ENCODE results near the gene WASF2.
"Not testable (repeated sequence)": the region's sequence is repeated elsewhere in the genome, so short reads cannot be mapped to it uniquely, and the experiment has no call there.

The WASF2 gene

DNA sequence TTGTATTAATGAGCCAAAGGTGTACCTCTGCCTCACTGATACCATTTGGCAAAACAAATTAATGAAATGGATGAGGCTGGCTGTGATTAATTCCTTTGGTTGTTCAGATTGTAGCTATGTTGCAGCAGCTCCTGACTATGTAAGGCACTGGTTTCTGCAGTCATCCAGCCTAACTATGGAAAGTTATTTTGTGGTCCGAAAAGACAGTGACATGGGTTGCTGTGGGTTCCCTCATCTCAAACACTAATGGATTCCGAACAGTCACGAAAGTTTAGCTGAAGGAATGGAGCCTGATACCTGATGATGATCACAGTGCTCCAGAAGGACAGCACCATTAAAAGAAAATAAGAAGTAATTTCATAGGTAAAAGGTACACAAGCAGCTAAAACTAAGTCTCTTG, 42.6 kb downstream of the WASF2 start:
- DNase-seq = no peak

DNA sequence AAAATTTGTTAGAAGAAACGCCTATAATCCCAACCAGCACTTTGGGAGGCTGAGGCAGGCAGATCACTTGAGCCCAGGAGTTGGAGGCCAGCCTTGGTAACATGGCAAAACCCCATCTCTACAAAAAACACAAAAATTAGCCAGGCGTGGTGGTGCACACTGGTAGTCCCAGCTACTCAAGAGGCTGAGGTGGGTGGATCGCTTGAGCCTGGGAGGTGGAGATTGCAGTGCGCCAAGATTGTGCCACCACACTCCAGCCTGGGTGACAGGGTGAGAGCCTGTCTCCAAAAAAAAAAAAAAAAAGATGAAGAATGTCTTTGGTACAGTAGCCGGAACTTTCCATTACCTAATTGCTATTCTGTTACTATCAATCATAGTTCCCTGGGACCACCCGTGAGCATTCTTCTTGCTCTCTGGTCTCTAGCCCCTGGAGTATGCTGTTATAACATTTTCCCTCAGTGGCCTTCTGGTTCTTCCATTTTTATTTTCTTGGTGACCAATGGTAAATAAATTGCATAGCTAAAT, 43.4 kb downstream of the WASF2 start:
- no peak for DNase-seq

DNA sequence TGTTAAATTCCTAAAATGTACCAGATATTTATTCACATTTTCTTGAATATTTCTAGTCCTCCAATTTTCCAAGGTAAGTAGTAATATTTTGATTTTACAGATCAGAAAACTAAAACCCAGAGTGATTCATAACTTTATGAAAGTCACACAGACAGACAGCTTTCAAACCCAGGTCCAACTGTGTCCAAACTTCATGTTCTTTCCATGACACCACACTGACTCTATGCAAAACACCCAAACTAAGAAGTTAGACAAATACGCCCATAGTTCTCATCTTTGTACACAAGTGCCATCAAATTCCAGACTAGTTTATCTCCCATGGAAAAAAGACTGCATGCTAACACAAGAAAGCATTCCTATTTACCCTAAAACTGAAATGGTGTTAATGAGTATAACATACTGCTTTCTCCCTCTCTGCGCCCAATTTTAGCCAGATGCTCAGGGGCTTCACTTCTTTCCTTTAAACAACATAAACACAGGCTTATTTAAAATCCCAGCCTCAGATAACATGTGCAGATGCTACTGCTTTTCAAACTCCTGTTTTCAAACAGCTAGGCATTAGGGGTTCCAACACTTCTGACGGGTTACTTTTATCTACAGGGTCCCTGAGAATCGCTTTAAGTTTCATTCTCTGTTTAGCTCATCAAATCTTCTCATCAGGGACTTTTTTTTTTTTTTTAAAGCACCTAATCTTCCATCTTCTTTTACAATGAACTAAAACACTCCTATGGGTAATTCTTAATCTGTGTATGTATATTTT, 44.6 kb downstream of the WASF2 start:
- no peak for DNase-seq

DNA sequence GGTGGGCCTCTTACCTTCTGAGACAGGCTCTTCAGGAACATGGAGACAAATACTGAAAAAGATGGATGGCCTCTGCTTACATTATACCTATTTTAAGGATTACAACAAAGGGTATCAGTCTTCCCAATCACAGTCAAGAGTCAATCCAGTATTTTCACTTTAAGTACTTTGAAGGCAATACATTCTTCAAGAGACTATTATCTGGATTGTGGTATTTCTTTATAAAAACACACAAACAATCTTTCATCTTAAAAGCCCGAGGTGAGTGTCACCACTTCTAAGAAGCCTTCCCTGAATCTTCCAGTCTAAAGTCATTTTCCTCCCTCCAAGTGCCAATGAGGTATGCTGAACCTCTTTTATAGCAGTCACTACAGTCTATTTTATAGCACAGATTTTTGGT, 45.3 kb downstream of the WASF2 start:
- no peak for DNase-seq

DNA sequence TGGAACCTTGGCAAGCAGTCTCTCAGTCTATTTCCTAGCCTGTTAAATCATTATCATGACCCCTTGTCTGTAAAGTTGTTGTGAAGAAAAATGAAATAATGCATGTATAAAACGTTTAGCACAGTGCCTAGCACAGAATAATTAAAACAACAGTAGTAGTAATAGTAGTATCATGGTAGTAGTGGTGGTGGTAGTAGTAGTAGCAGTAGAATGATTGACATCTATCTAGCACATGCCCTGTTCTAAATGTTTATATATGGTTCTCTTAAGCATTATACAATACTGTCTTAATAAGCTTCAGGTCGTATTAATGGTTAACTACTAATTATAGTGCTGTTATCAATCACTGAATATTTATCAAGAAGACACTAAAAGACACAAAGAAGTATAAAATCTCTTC, 50.8 kb downstream of the WASF2 start:
- DNase-seq = no peak

DNA sequence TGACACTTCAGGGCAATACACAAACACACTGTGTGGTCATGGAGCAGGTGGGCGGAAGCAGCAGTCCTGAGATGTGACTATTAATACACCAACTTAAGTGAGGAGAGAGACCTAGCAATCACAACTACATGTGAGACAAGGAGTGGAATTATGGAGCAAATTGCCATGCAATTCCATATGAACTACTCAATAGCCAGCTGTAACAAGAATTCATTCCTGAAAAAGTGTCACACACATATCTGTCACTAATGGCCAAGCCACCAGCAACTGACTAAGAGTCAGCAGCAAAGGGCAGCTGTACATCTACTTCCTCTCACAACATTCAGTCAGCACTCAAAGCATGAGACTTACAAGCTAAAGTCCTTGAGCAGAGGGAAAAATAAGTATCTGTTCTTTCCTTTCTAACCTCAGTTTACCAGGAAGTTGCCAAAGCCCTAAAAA, 51.3 kb downstream of the WASF2 start:
- no peak for DNase-seq

DNA sequence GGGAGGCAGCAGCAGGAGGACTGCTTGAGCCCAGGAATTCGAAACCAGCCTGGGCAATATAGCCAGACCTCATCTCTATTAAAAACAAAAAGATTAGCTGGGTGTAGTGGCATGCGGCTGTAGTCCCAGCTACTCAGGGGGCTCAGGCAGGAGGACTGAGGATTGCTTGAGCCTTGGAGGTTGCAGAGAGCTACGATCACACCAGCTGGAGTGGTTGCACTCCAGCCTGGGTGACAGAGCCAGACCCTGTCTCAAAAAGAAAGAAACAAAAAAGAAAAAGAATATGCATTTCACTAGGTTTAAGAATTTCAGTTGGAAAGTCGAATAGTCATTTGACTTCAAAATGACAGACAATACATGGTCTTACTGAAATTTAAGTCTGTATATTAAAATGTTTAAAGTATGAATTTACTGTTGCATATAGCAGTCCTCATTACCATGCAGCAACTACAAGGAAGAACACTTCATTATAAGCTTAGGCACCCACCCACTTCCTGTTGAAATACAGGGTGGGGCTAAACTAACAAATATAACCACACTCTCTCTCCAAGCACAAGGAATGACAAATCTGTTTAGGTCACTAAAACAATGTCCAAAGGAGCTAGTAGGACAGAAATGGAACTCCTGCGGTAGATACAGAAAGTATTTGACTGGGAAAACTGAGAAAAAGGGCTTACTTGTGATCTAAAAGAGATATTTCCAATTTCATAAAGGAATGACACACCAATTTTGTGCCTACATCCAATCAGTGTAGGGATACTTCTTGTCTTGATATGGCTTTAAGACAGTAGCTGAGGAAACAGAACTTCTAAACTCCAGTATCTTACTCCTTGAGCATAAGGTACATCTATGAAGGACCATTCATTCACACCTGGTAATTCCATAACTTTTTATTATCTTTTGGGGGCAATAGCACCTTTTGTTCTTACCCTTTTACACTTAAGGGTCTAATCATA, 53.5 kb downstream of the WASF2 start:
- no peak for DNase-seq

DNA sequence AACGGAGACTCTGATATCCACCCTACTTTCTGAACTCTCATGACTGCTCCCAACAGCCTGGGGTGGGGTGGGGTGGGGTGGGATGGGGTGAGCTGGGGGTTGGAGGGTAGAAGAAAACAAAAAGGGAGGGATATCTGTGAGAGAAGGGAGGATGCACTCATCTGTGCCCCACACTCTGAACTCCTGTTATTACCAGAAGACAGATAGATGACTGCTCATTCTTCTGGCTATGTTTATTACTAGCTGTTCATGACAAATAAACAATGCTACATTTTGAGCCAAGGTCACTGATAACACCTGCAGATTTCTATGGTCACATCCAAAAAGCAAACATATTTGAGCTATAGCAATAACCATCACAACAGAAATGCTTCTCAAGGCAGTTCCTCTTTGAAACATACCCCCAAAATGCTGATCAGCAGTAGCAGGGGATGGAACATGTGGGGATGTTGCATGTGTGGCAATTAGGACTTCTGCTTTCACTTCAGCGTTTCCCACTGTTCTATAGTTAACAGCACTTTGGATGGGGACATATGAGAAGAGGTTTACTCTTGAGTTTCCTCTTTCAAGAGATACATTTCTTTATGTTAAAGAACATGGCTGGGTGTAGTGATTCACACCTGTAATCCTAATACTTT, 54.3 kb downstream of the WASF2 start:
- DNase-seq = peak; percentile 49

DNA sequence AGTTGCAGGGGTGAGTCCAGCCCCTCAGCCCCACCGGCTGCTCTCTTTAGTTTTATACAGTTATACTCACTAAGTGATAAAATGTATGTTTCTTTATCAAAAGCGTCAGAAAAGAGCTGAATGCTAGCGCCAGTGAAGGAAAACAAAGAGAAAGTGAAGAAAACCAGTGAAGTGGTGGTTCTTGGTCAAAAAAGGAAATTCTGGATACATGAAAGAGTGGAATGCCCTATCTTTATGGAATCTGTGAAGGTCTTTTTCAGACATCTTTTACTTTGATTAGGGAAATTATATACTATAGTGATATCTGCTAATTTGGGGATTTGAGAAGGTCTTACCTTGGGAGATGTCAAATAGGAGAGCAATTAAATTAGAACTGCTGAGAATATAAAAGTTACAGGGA, 56.3 kb downstream of the WASF2 start:
- DNase-seq = no peak

DNA sequence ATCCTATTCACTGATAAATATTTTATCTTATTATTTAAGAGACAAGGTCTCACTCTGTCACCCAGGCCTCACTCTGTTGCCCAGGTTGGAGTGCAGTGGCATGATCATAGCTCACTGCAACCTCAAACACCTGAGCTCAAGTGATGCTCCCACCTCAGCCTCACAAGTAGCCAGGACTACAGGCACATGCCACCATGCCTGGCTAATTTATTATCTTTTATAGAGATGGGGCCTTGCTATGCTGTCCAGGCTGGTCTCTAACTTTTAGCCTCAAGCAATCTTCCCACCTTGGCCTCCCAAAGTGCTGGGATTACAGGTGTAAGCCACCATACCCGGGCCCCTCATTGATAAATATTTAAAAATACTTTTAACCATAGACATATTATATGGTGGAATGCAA, 57.2 kb downstream of the WASF2 start:
- DNase-seq = not testable (repeated sequence)

DNA sequence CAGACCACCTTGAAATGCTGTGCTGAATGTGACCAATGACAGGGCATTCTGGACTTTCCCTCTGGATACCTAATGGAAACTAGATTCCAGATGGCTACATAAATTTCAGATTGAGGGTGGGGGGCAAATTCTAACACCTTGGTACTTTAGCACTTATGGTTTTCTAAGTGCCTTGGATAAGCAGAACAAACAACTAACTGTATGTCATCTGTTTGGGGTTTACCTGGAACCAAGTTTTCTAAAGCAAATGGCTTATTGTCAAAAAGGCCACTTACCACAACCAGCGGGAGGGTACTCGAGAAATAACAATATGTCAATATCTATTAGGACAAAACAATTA, 58.4 kb downstream of the WASF2 start:
- no peak for DNase-seq

DNA sequence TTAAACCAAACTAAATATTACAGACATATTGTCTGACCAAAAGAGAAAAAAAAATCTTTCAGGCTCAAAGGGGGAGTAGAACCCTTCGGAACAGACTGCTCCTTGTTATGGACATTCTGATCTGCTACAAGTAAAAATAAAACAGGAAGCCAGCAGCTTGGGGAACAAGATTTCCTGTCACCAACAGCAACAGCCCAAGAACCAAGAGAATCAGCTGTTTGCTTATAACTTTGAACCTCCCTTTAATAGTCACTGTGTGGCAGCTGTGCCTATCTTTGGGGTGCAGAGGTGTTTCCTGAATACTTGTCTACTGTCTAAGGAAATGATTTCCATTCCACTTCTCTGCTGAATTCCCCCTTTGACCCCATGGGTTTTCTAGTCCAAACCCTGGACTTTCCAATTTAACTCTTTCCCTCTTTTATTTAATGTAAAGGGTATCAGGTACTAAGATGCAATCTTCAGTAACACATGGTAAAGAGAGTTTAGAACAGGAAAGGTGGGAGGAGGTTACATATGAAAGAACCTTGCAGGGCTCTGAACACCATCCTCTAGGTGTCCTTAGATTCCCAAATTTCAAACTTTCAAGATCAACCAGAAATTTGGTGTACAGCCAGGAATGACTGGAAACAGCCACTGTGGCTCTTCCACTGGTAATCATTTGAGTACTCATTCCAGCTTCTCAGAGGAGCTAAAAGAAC, 58.9 kb downstream of the WASF2 start:
- DNase-seq = peak; percentile 20

DNA sequence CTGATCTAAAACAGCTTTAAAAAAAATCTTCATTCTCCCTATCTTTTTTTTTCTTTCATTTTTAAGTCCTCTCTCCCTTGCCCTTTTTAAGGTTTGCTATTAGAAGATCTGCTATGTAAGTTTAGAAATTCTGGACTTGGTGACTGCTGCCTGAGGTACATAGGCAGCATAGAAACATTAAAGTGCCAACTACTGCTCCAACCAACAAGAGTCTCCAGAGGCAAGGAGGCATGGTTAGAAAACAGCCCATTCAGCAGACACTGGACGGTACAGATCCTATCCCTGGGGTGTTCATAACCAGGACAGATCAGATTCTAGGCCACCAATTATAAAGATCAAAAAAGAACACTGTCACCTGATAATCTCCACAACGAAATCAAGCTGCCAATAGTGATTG, 60.9 kb downstream of the WASF2 start:
- no peak for DNase-seq

DNA sequence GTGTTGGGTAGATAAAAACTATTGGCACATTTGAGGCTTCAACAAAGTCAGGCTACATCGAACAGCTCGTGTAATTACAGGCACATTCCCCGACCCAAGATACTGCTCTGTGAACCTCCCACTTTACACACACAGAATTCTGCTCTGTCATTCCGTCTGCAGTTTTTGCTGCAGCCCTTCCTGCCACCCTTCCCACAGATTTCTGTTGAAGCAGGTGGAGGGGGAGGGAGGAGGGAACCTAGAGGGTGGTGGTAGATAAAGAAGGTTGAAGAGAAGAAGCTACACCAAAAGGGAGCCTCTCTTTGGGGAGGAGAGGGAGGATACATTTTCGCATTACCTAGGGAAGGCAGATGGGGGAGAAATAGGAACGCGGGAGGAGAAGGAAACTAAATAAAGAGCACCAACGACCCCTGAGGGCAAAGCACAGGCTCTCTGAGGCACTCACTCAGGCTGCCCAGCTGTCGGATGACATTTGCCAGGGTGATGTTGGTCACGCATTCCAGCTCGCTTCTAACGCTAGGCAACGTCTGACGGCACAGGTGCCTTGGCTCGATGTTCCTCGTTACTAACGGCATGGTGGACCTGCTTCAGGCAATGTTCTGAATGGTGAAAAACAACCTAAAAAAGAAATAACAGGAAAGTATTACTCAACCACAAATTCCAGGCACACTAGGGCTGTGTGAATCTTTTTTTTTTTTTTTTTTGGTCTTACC, 61.5 kb downstream of the WASF2 start:
- peak; percentile 14 for DNase-seq

DNA sequence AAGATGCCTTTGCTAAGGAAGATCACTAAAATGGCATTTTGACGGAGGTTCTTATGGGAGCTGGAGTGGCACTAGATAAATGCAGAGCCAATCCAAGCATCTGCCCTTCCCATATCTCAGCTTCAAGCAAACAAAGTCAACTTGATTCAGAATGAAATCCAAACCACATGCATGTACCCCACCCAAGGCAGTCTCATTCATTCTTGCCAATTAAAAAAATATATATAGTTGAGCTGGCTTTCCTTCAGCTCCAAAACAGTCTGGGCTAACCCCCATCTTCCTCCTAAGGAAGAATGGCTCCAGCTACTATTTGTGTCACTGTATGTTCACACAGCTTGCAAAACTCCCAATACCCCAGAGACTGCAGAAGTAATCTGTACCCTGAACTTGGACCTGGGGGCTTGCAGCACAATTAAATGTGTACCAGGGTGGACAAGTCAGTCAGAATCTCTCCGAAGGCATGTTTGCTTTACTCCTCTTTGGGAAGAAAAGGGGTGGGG, 62.1 kb downstream of the WASF2 start:
- no peak for DNase-seq

DNA sequence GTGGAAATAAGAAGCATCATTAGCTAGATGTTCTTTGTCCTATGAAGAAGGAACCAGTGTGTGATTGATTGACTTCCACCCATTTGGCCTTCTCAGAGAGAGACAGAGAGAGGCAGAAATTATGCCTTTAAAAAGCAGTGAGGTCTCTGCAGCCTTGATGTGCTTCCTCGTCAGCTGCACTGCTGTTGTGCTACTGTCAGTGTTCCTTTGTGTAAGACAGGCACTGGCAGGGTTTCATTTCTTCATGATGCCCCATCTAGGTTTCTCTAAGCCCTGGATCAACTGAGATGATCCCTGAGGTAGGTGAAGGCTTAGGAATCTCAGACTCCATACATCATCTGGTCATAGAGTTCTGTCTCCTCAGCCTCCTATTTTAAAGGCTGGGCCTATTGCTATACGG, 62.6 kb downstream of the WASF2 start:
- no peak for DNase-seq

DNA sequence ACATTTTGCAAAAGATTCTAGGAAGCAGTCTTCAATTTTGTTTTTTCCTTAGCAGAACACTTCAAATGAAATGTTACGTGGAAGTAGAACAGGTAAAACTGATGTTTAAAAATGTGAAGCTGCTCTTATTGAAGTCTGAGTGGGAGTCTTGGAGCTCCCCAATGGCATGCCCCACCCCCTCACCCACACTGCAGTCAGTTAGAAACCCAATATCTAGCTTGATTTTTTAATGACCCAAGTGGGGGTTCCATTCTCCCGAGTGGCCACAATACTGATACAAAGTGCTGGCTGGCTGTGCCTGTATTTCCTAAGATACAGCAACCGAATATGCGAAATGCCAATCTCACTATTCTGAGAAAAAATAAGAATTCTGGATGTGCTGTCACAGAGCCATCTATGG, 66.3 kb downstream of the WASF2 start:
- DNase-seq = no peak

DNA sequence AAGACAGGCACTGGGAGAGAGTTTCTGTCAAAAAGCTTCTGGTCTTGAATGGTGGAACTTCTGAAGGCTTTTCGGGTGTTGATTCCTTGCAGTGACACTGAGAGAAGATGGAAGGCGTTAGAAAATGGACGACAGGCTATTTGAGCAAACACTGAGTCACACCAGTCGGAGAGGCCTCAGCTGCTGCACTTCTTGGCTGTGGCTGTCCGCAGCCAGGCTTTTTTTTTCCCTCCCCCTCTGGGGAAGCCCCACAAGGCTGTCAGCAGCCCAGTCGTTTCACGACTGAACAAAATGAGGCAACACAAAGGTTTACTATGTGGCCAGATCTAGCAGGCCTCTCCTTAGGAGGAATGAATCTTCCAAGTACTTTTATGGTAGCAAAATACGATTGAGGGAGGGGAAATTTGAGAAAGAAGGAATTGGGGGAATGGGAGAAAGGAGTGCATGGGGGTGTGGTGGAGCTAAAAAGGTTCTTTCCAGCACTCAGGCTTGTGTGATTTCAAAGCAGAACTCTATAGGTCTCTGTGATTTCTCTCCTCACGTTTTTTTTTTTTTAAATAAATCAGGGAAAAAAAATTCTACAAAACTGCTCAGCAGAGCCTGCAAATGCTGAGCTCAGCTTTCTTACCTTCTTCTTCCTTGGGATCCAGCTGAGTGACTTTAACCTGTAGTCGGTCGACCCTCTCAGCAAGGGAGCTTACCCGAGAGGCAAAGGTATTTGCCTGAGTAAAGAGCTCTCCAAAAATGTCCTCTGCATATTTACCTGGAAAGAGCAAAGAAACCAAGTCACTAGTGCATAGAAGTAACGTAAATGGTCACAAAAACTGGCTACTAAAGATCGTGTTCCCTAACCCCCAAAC, 71.4 kb downstream of the WASF2 start:
- no peak for DNase-seq

DNA sequence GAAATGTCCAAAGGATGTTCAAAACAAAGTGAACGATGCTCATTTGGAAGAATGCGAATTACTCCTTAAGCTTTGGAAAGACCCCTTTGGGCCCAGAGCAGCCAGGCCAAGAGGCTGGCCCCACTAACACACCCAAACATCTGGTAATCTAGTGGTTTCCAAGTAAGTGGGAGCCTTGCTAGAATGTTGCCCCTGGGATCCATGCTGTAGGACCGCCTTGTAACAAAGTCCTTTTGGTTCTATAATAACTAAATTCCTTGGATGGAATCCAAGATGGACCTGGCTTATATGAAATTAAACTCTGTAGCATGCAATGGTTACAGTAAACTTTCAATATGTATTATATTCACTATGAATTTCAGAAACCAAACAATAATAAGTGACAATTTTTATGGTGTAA, 72.3 kb downstream of the WASF2 start:
- no peak for DNase-seq

DNA sequence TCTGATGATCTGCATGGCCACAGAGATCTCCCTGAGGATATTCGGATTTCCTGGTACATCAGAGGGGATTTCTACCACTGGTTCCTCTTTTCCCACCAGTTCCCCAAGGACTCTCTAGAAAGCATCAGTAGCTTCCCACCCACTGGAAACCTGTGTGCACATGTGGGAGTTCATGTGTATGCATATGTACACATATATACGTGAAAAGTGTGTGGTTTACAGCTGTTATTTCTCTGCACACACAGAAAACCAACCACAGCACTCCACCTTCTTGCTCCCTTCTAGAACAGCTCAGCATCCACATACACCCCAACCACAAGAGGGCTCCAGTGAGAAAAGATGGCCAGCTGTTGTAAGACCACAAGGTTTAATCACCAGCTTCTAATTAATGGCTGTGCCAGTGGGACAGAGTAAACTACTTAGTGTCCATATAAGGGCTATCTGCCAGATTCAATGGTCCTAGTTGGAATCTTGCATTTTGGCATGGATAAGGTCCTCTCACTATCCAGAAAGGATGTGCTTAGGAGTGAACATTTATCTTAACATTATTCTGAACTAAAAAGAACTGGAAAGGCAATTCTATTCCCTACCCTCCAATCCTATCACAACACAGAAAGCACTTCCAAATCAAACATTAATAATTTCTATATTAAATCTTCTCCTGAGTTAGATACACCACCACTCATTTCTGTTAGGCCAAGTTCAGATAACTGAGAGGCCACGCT, 73.4 kb downstream of the WASF2 start:
- DNase-seq = peak; percentile 11
